K562 (cell line): ENCODE measurements around the gene MYOG. TPM values are rescaled to one million over a fixed set of nuclear protein-coding genes. Genes with fewer than 3 reads are reported as not detected.
A peak's percentile ranks its signal among the peaks of the same experiment; 100 is the strongest.

Source experiments
- EGR1 ChIP-seq: fragments of 450-650 bp; conservative IDR thresholded peaks from 2 replicates; pipeline ENCODE4 v1.6.1; 2017; ENCODE audit warnings: mild to moderate bottlenecking
- NRF1 ChIP-seq, 2 experiments: fragments of 450-650 bp; IDR thresholded peaks in 1 of 2; conservative IDR thresholded peaks in 1 of 2; 2 replicates each; pipeline ENCODE4 v1.6.1; 2014; ENCODE audit warnings: mild to moderate bottlenecking in 2 of 2
- RAD21 ChIP-seq, 2 experiments: fragments of 250-450 bp in 1 of 2; fragments of 450-650 bp in 1 of 2; sonication (Bioruptor Pico) in 1 of 2; formaldehyde crosslinking in 1 of 2; IDR thresholded peaks in 1 of 2; conservative IDR thresholded peaks in 1 of 2; 2 replicates each; pipeline versions ENCODE4 v1.4.0 to v1.8.0; 2020 to 2022; ENCODE audit warnings: mild to moderate bottlenecking in 2 of 2, moderate library complexity in 1 of 2
- RB1 ChIP-seq: fragments of 450-650 bp; IDR thresholded peaks from 2 replicates; pipeline ENCODE4 v1.6.1; 2017; ENCODE audit warnings: low read depth, mild to moderate bottlenecking
- SMC3 ChIP-seq: conservative IDR thresholded peaks from 2 replicates; pipeline ENCODE4 v1.6.1; 2011; ENCODE audit warnings: low read depth, low read length, improper control_type of control experiment; ENCODE audit not compliant: insufficient read depth
- STAG1 ChIP-seq: sonication (generic); formaldehyde crosslinking; IDR thresholded peaks from 2 replicates; pipeline ENCODE4 v1.5.0; 2020; ENCODE audit warnings: missing genetic modification reagents, borderline replicate concordance
- ZFP36 ChIP-seq: fragments of 150-350 bp; IDR thresholded peaks from 2 replicates; pipeline ENCODE4 v1.6.1; 2018; ENCODE audit warnings: low read length, low read depth; ENCODE audit not compliant: partially characterized antibody
- ZNF707 ChIP-seq: fragments of 250-450 bp; sonication (Bioruptor Pico); conservative IDR thresholded peaks from 2 replicates; pipeline ENCODE4 v1.8.0; 2022; ENCODE audit warnings: inconsistent platforms, mild to moderate bottlenecking, moderate library complexity
- polyA plus RNA-seq, 8 experiments: library from polyadenylated mRNA; depleted of rRNA in 4 of 8; stranded (reverse) in 5 of 8; unstranded in 3 of 8; fragments of >200 nt; fragmentation: Nextera tagmentation in 2 of 8; fragmentation: Illumina TruSeq in 1 of 8; extraction: Ambion mirVana in 2 of 8; extraction: Trizol in 1 of 8; gene quantifications; 2 replicates each; pipeline versions ENCODE4 v1.2.1 to v1.2.3, GENCODE V29; 2011 to 2014; ENCODE audit warnings: inconsistent platforms in 1 of 8, missing spikeins in 1 of 8
- total RNA-seq, 7 experiments: library from RNA; depleted of rRNA in 6 of 7; stranded (reverse); fragments of >200 nt in 6 of 7; fragmentation: Illumina TruSeq in 2 of 7; extraction: Trizol in 2 of 7; gene quantifications; 2 replicates each; pipeline versions ENCODE4 v1.2.1 to v1.2.3, GENCODE V29; 2011 to 2021; ENCODE audit warnings: low replicate concordance in 1 of 7
- TF ChIP-seq, protein P1 (sequence below): sonication (generic); formaldehyde crosslinking; IDR thresholded peaks from 2 replicates; pipeline ENCODE4 v1.8.0; 2022; ENCODE audit warnings: mild to moderate bottlenecking, missing genetic modification reagents
- TF ChIP-seq, protein P2 (sequence below): fragments of 200-800 bp; sonication (Bioruptor generic); IDR thresholded peaks from 2 replicates; pipeline ENCODE4 v1.6.1; 2017; ENCODE audit warnings: missing genetic modification characterization, missing compliant biosample characterization
- TF ChIP-seq, protein P3 (sequence below), 2 experiments: IDR thresholded peaks; 2 replicates each; pipeline ENCODE4 v1.6.1; 2012; ENCODE audit warnings: improper control_type of control experiment in 2 of 2, low read depth in 2 of 2, low read length in 2 of 2, borderline replicate concordance in 1 of 2
- TF ChIP-seq, protein P4 (sequence below): fragments of 450-650 bp; formaldehyde crosslinking; IDR thresholded peaks from 2 replicates; pipeline ENCODE4 v1.4.0; 2020; ENCODE audit warnings: mild to moderate bottlenecking, moderate library complexity
- TF ChIP-seq, protein P5 (sequence below): sonication (generic); formaldehyde crosslinking; IDR thresholded peaks from 2 replicates; pipeline ENCODE4 v1.8.0; 2022; ENCODE audit warnings: mild to moderate bottlenecking, missing genetic modification reagents

Gene MYOG
- total and polyA plus RNA-seq, 9 of the 15 experiments (the other 6 are each of a cell fraction or from before 2014, with no cell fraction given), result not detected

DNA sequence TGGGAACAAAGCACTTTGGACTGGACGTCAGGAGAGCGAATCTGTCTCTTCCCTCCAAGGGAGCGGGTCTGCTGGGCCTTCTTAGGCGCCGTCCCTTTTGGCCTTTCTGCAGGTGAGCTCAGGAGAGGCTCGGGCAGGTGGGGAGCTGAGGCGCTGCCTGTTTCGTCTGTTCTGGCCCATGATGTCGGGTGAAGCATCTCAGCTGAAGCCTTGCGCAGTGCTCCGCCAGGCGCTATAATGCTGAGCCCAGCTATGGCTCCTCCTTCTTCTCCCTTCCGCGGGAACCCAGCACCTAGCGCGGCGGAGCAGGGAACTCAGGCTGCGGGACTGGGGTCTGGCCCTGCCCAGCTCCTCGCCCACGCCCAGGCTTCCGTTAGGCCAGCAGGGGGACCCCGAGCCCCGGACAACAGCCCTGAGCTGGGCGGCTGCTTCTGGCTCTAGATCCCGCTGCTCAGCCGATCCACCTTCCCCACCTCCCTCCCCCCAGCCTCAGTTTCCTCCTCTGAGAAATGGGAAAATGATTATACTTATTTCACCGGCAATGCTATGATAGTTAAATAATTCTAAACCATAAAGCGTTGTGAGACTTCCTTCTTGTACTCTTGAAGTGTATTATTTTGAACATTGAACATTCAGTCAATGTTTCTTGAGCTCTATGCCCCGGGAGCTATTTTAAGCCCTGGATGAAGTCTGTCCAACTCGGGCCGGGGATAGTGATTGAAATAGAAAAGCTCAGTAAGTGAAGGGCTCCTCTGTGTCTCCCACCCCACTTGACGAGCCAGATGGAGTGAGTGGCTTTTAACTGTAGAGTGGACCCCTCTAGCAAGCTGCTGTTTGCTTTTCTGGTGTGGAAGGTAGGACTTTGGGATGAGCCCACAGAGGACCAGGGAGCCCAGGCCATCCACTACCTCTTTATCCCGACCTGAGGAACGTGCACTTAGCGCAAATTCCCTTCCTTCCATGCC is 32.1 kb upstream of the MYOG start (continued):
- TF ChIP-seq, protein P1, sequence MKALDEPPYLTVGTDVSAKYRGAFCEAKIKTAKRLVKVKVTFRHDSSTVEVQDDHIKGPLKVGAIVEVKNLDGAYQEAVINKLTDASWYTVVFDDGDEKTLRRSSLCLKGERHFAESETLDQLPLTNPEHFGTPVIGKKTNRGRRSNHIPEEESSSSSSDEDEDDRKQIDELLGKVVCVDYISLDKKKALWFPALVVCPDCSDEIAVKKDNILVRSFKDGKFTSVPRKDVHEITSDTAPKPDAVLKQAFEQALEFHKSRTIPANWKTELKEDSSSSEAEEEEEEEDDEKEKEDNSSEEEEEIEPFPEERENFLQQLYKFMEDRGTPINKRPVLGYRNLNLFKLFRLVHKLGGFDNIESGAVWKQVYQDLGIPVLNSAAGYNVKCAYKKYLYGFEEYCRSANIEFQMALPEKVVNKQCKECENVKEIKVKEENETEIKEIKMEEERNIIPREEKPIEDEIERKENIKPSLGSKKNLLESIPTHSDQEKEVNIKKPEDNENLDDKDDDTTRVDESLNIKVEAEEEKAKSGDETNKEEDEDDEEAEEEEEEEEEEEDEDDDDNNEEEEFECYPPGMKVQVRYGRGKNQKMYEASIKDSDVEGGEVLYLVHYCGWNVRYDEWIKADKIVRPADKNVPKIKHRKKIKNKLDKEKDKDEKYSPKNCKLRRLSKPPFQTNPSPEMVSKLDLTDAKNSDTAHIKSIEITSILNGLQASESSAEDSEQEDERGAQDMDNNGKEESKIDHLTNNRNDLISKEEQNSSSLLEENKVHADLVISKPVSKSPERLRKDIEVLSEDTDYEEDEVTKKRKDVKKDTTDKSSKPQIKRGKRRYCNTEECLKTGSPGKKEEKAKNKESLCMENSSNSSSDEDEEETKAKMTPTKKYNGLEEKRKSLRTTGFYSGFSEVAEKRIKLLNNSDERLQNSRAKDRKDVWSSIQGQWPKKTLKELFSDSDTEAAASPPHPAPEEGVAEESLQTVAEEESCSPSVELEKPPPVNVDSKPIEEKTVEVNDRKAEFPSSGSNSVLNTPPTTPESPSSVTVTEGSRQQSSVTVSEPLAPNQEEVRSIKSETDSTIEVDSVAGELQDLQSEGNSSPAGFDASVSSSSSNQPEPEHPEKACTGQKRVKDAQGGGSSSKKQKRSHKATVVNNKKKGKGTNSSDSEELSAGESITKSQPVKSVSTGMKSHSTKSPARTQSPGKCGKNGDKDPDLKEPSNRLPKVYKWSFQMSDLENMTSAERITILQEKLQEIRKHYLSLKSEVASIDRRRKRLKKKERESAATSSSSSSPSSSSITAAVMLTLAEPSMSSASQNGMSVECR (CRISPR knock-in tag), result no peak
- TF ChIP-seq ZFP36, result peak; percentile 33
- peak; percentile 94 to 96 for TF ChIP-seq RAD21 (CRISPR knock-in tag; conservative IDR thresholded peaks at IDR 0.05 in 1 of 2, IDR thresholded peaks at IDR 0.05 in 1 of 2)
- TF ChIP-seq NRF1 (conservative IDR thresholded peaks at IDR 0.05 in 1 of 2, IDR thresholded peaks at IDR 0.05 in 1 of 2), result peak in 1 of 2 experiments; percentile 29; a peak in 2 of 4 replicates
- TF ChIP-seq, protein P2, sequence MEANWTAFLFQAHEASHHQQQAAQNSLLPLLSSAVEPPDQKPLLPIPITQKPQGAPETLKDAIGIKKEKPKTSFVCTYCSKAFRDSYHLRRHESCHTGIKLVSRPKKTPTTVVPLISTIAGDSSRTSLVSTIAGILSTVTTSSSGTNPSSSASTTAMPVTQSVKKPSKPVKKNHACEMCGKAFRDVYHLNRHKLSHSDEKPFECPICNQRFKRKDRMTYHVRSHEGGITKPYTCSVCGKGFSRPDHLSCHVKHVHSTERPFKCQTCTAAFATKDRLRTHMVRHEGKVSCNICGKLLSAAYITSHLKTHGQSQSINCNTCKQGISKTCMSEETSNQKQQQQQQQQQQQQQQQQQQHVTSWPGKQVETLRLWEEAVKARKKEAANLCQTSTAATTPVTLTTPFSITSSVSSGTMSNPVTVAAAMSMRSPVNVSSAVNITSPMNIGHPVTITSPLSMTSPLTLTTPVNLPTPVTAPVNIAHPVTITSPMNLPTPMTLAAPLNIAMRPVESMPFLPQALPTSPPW, result peak; percentile 60
- TF ChIP-seq ZNF707, result no peak
- peak; percentile 96 for TF ChIP-seq EGR1
- TF ChIP-seq, protein P3, sequence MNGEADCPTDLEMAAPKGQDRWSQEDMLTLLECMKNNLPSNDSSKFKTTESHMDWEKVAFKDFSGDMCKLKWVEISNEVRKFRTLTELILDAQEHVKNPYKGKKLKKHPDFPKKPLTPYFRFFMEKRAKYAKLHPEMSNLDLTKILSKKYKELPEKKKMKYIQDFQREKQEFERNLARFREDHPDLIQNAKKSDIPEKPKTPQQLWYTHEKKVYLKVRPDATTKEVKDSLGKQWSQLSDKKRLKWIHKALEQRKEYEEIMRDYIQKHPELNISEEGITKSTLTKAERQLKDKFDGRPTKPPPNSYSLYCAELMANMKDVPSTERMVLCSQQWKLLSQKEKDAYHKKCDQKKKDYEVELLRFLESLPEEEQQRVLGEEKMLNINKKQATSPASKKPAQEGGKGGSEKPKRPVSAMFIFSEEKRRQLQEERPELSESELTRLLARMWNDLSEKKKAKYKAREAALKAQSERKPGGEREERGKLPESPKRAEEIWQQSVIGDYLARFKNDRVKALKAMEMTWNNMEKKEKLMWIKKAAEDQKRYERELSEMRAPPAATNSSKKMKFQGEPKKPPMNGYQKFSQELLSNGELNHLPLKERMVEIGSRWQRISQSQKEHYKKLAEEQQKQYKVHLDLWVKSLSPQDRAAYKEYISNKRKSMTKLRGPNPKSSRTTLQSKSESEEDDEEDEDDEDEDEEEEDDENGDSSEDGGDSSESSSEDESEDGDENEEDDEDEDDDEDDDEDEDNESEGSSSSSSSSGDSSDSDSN (IDR thresholded peaks at IDR 0.05; ENCODE audit: borderline replicate concordance in 1 of 2, low read depth in 2 of 2, low read length in 2 of 2), result 0 out of 4 replicates have a peak, but pooled peaks of 1 of the 2 experiments have one; percentile 52
- TF ChIP-seq, protein P4, sequence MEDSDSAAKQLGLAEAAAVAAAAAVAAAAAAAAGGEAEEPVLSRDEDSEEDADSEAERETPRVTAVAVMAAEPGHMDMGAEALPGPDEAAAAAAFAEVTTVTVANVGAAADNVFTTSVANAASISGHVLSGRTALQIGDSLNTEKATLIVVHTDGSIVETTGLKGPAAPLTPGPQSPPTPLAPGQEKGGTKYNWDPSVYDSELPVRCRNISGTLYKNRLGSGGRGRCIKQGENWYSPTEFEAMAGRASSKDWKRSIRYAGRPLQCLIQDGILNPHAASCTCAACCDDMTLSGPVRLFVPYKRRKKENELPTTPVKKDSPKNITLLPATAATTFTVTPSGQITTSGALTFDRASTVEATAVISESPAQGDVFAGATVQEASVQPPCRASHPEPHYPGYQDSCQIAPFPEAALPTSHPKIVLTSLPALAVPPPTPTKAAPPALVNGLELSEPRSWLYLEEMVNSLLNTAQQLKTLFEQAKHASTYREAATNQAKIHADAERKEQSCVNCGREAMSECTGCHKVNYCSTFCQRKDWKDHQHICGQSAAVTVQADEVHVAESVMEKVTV, result peak; percentile 77
- TF ChIP-seq, protein P5, sequence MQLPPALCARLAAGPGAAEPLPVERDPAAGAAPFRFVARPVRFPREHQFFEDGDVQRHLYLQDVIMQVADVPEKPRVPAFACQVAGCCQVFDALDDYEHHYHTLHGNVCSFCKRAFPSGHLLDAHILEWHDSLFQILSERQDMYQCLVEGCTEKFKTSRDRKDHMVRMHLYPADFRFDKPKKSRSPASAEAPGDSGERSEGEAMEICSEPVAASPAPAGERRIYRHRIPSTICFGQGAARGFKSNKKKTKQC (CRISPR knock-in tag), result peak; percentile 35; the same call in 1 of the 2 replicates
- peak; percentile 84; the same call in 1 of the 2 replicates for TF ChIP-seq RB1
- TF ChIP-seq SMC3, result peak; percentile 75
- TF ChIP-seq STAG1, result peak; percentile 62; the same call in 1 of the 2 replicates
